HEK293 (cell line): ENCODE measurements around the gene IKZF1.

Experiments used
- CTCF ChIA-PET: fragments of 350-600 bp; formaldehyde crosslinking; extraction: SDS; loops from one replicate; lab custom pipeline; 2021; ENCODE audit warnings: antibody characterized with exemption; lab: Yijun Ruan, JAX
- POLR2A ChIA-PET: fragments of 300-600 bp; formaldehyde crosslinking; extraction: SDS; loops from one replicate; lab custom pipeline; 2020; ENCODE audit warnings: antibody characterized with exemption, inconsistent platforms; lab: Yijun Ruan, JAX
- H3K27ac ChIP-seq: fragments of 200-500 bp; sonication (Bioruptor generic); 2 replicates; pipeline ENCODE4 v1.5.1; 2014; ENCODE audit warnings: low read depth, low read length, control low read depth, inconsistent platforms; ENCODE audit errors: extremely low read depth
- H3K36me3 ChIP-seq, 2 experiments: fragments of 200-500 bp in 1 of 2; sonication (Bioruptor generic) in 1 of 2; 1 replicate in 1 of 2; 2 replicates in 1 of 2; pipeline ENCODE4 v1.5.1; 2014 to 2017; ENCODE audit warnings: inconsistent platforms in 2 of 2, low read length in 2 of 2; ENCODE audit not compliant: control insufficient read depth in 2 of 2, insufficient read depth in 1 of 2
- H3K4me1 ChIP-seq: fragments of 200-500 bp; sonication (Bioruptor generic); 2 replicates; pipeline ENCODE4 v1.5.1; 2014; ENCODE audit warnings: mild to moderate bottlenecking, low read length, inconsistent platforms; ENCODE audit not compliant: control insufficient read depth, insufficient read depth
- H3K4me3 ChIP-seq: 2 replicates; pipeline ENCODE4 v1.5.1; 2011; ENCODE audit warnings: low read depth, mild to moderate bottlenecking, control low read depth, low read length, moderate library complexity
- H3K9me3 ChIP-seq: fragments of 200-500 bp; sonication (Bioruptor generic); 2 replicates; pipeline ENCODE4 v1.5.1; 2014; ENCODE audit warnings: low read depth, low read length, inconsistent platforms; ENCODE audit not compliant: control insufficient read depth, insufficient read depth
- SP2 ChIP-seq: fragments of 450-650 bp; formaldehyde crosslinking; IDR thresholded peaks from 2 replicates; pipeline ENCODE4 v1.5.1; 2016; ENCODE audit warnings: missing biosample characterization, missing genetic modification characterization
- ZBTB1 ChIP-seq: fragments of 450-650 bp; formaldehyde crosslinking; IDR thresholded peaks from 2 replicates; pipeline ENCODE4 v1.5.1; 2016; ENCODE audit warnings: missing biosample characterization, missing genetic modification characterization
- ZBTB49 ChIP-seq: fragments of 450-650 bp; formaldehyde crosslinking; IDR thresholded peaks from 2 replicates; pipeline ENCODE4 v1.5.1; 2016; ENCODE audit warnings: missing biosample characterization, missing genetic modification characterization, low read depth
- ZNF169 ChIP-seq: fragments of 450-650 bp; formaldehyde crosslinking; IDR thresholded peaks from 2 replicates; pipeline ENCODE4 v1.5.1; 2016; ENCODE audit warnings: missing biosample characterization, missing genetic modification characterization
- ZNF175 ChIP-seq: fragments of 450-650 bp; formaldehyde crosslinking; IDR thresholded peaks from 2 replicates; pipeline ENCODE4 v1.5.1; 2016; ENCODE audit warnings: missing biosample characterization, missing genetic modification characterization
- ZNF24 ChIP-seq: fragments of 450-650 bp; formaldehyde crosslinking; IDR thresholded peaks from 2 replicates; pipeline ENCODE4 v1.5.1; 2016; ENCODE audit warnings: missing biosample characterization, missing genetic modification characterization
- ZNF266 ChIP-seq: fragments of 450-650 bp; formaldehyde crosslinking; IDR thresholded peaks from 2 replicates; pipeline ENCODE4 v1.5.1; 2016; ENCODE audit warnings: missing biosample characterization, missing genetic modification characterization, low read depth
- ZNF354C ChIP-seq: fragments of 450-650 bp; formaldehyde crosslinking; IDR thresholded peaks from 2 replicates; pipeline ENCODE4 v1.5.1; 2016; ENCODE audit warnings: missing biosample characterization, missing genetic modification characterization, low read depth, borderline replicate concordance
- ZNF488 ChIP-seq: fragments of 450-650 bp; formaldehyde crosslinking; IDR thresholded peaks from 2 replicates; pipeline ENCODE4 v1.5.1; 2016; ENCODE audit warnings: missing biosample characterization, missing genetic modification characterization
- ZNF518A ChIP-seq: fragments of 450-650 bp; formaldehyde crosslinking; conservative IDR thresholded peaks from 2 replicates; pipeline ENCODE4 v1.5.1; 2016; ENCODE audit warnings: low read depth, missing biosample characterization, missing genetic modification characterization
- ZNF548 ChIP-seq: fragments of 450-650 bp; formaldehyde crosslinking; IDR thresholded peaks from 2 replicates; pipeline ENCODE4 v1.5.1; 2016; ENCODE audit warnings: missing biosample characterization, missing genetic modification characterization
- TF ChIP-seq, protein P1 (sequence below): fragments of 450-650 bp; formaldehyde crosslinking; IDR thresholded peaks from 2 replicates; pipeline ENCODE4 v1.5.0; 2017; ENCODE audit warnings: missing biosample characterization, missing genetic modification characterization, borderline replicate concordance

Gene IKZF1

GRCh38 chr7:50309721-50310120, 5.2 kb downstream of the IKZF1 start:
- CTCF ChIA-PET = interaction anchor here (0.7 kb wide), 1 partner anchor 817 kb away, joined by 3 read pairs; no protein-coding TSS in a partner anchor
- no peak overlapping the region for H3K4me3 ChIP-seq

More at GRCh38 chr7:50309721-50310120, 5.2 kb downstream of the IKZF1 start:
- Histone ChIP-seq H3K4me1 (no peaks in the 10 kb centered on the region), H3K27ac (no peak overlapping the region), H3K36me3 (no peaks in the 10 kb centered on the region), H3K9me3 (no peaks in the 10 kb centered on the region)
- POLR2A ChIA-PET = no interaction called here
- TF ChIP-seq ZNF354C (tag by site-specific recombination) (no peak), ZNF548 (tag by site-specific recombination) (no peak), ZNF175 (tag by site-specific recombination) (no peak), ZNF266 (no peak), ZNF24 (tag by site-specific recombination) (no peak), ZBTB1 (no peak), ZNF169 (no peak), ZNF518A (tag by site-specific recombination) (no peak), ZBTB49 (tag by site-specific recombination) (no peak), ZNF488 (no peak), SP2 (tag by site-specific recombination) (no peak)
- TF ChIP-seq, protein P1, sequence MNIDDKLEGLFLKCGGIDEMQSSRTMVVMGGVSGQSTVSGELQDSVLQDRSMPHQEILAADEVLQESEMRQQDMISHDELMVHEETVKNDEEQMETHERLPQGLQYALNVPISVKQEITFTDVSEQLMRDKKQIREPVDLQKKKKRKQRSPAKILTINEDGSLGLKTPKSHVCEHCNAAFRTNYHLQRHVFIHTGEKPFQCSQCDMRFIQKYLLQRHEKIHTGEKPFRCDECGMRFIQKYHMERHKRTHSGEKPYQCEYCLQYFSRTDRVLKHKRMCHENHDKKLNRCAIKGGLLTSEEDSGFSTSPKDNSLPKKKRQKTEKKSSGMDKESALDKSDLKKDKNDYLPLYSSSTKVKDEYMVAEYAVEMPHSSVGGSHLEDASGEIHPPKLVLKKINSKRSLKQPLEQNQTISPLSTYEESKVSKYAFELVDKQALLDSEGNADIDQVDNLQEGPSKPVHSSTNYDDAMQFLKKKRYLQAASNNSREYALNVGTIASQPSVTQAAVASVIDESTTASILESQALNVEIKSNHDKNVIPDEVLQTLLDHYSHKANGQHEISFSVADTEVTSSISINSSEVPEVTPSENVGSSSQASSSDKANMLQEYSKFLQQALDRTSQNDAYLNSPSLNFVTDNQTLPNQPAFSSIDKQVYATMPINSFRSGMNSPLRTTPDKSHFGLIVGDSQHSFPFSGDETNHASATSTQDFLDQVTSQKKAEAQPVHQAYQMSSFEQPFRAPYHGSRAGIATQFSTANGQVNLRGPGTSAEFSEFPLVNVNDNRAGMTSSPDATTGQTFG (tag by site-specific recombination) = no peak
